Smooth muscle cell of the coronary artery (primary cell): ENCODE measurements around the gene SGCB. TPM values are rescaled to one million over a fixed set of nuclear protein-coding genes. Genes with fewer than 3 reads are reported as not detected.

Experiments
- total RNA-seq: library from RNA; depleted of rRNA; stranded (reverse); fragments of >200 nt; gene quantifications from 2 replicates; pipeline ENCODE4 v1.2.3, GENCODE V29; 2014; ENCODE audit warnings: low replicate concordance

SGCB gene, protein sequence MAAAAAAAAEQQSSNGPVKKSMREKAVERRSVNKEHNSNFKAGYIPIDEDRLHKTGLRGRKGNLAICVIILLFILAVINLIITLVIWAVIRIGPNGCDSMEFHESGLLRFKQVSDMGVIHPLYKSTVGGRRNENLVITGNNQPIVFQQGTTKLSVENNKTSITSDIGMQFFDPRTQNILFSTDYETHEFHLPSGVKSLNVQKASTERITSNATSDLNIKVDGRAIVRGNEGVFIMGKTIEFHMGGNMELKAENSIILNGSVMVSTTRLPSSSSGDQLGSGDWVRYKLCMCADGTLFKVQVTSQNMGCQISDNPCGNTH
- 22.1 and 31.1 TPM in 2 replicates for total RNA-seq

DNA sequence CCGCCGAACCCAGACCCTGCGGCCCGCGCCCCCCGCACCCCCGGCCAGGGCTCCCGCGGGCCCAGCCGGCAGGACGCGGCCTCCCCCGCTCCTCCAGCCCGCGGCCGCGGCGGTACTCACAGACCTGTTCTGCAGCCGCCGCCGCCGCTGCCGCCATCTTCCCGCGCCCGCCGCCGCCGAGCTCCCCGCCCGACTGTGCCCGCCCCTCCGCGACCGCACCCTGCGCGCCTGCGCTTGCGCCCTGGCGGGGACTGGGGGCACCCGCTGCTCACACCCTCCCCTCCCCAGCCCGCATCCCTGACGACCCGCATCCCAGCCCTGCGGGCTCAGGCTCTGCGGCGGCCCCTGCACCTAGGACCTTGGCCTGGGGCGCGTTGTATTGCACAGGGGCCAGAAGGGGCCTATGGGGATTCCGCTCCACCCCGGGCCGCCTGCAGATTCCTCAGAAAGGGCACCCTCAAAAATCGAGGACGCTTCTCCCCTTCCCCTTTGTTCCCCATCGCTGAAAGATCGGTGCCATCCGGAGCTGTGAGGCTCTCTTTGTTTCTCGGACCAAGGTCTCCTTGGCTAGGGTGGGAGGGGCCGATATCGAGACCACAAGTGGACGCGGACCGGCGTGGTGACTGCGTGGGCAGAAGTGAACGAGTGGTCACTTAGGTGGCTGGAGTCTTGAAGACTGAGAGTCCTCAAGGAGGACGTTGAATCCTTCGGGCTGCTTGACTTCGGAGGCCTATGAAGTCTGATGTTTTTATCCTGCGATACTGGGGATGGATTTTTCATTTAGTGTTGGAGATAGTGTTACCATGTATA, at the start of gene SGCB:
Gene SGCB, minus strand, starts transcription at position 197 of the 810 bp plus-strand sequence. Its CDS starts 40 bp downstream, at position 157.

DNA sequence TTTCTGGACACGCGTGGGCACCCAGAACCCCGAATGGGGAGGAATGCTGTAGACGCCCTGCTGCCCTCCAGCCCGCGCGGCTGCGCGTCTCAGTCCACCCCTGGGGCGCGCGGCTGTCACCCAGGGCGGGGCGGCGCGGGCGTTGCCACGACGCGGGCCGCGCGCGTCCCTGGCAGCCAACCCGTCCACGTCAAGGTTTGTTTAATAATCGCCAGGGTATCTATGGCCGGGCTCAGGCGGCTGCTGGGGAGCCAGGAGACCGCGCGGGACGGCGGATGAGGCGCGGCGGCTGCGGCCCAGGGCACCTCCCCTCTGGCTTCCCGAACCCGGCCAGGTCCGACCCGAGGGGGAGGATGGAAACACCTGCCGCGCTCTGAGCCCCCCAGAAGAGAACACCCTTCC, 13.1 kb upstream of the SGCB start, which contains the start of gene SPATA18:
Gene SPATA18, plus strand, starts transcription at position 92 of the 402 bp plus-strand sequence. CDS start 401 bp downstream, outside the sequence.

DNA sequence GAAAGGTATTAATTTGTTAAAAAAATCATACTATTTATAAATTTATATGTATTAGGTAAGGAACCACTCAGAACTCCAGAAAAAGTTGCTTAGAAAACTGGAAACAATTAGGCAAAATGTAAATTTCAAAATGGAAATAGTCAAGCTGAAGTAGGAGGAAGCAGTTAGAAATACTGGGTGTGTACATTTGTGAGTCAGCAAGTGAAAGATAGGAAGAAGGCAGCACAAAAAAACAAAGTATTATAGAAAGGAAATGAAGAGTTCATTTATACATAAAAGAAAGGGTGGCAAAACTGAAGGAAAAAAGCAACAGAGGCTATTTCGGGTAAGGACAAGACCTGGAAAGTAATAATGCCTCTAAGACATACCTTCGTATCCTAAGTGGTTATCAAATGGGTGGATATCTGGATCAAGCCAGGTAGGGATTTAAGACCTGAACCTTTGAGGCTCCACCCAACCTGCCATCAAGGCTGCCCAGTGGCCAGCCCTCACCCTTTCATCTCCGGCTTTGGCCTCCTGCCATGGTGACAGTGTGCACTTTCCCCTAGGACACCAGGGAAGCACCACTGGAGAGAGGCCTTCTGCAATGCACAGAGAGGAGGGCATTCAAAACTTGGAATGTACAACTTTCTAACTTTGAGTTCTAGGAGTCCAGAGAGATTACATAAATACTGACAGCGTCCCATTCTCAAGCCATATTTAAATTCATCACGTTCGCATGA, 18.0 kb downstream of the SGCB start, which contains the start of gene LRRC66:
Gene LRRC66, minus strand, starts transcription at position 428 of the 722 bp plus-strand sequence. CDS start 2,750 bp downstream, outside the sequence.

Other genes starting within 250 kb of the SGCB start
- gene DCUN1D4, start 195.1 kb downstream of the SGCB start, total RNA-seq = 30.9 and 67.3 TPM in 2 replicates
- gene LRRC66, start 17.9 kb downstream of the SGCB start, total RNA-seq = 0.12 and 0.23 TPM in 2 replicates
- 9.9 and 24.5 TPM in 2 replicates for gene SPATA18, start 13.0 kb upstream of the SGCB start, total RNA-seq